HG02759 (cell line): ENCODE results near the gene PLXDC2.

ENCODE experiments used
- ATAC-seq: cut with Tn5 transposase; IDR thresholded peaks from one replicate; pipeline ENCODE4 v1.9.1; 2021; ENCODE audit warnings: mild to moderate bottlenecking, moderate library complexity; ENCODE audit not compliant: unreplicated experiment

Gene PLXDC2

DNA sequence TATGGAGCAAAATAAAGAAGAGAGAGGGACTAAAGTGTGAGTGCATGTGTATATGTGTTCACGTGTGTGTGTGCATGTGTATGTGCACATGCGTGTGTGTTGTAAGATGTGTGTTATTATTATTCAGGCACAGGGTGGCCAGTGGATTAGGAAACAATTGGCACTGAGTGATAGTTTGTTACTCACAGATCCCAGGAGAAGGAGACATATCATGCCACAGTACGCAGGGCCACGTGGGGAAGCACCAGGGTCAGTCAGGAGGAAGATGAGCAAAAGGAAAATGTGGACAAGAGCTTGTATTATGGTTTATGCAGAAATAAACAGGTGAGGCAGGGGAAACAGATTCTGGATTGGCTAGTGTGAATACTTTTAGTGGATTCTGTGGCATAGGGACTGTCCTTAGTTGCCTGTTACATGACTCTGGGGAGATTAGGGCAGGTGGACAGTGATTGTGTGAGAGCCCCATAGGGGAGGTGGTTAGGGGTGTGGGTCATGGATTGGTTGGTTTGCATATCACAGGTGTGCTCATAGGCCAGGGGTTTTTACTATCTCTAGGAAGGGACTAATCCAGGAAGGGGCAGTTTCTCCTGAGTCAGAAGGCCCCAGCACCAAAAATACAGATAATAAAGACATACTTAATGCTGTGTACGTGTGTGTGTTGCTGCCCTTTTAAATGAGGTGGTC, 90.0 kb downstream of the PLXDC2 start:
- no peak for ATAC-seq

DNA sequence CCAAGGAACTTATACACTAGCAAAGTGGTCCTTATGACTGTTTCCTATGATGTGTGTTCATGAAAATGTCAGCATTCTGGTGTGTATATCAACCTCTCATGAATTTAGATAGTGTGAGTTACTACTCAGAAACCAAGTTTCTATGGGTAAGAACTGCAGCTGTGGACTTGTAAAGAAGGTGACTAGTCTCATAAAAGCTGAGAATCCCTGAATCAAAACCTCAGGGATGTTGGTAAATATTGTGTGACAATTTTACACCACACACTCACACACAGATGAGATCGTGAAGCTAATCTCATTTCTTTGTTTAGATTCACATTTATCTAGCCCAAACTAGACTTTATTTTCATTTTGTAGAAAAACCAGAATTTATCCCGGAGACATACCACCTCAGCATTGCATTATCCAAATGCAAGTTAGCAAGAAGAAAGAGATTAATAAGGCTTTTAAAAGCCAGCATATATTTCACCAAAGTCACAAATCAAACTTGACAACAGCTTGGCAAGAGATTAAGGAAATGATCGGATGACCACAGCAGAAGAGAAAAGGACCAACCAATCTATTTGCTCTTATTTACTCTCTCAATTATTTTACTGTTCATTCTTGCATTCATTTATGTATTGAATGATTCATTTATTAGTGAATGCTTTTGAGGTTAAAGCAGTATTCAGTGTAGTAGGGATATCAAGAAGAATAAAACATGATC, 92.9 kb downstream of the PLXDC2 start:
- ATAC-seq: no peak

DNA sequence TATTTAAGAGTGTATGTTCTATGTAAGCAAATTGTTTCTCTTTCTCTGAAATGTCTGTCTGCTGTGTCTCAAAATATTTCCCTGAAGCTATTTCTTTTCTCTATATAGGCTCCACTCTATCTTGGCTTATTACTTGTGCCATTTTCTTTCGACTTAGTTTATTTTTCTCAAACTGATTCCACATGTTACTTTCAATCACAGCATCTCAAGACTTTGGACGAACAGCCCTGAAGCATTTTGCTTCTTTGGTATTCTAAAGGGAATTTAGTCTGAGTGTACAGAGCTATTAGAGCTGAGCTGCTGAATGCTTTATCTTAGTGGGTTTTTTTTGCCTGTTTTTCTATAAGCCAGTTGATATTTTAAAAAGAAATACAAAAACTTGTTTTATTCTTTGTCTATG, 95.7 kb downstream of the PLXDC2 start:
- ATAC-seq: no peak

DNA sequence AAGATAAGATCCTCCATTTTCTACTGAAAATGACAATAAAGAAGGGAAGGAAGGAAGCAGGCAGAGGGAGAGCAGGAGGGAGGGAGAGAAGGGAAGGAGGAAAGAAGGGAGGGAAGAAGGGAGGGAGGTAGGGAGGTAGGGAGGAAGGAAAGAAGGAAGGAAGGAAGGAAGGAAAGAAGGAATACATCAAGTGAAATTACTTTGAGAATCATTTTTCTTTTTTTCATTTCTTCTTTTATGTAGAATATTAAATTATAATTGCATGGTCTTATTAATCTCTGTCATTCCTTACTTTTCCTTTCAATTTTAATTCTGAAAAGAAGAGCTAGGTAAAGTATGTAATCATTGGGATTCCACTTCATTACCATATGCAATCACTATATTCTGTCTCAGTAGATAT, 97.8 kb downstream of the PLXDC2 start:
- no peak for ATAC-seq

DNA sequence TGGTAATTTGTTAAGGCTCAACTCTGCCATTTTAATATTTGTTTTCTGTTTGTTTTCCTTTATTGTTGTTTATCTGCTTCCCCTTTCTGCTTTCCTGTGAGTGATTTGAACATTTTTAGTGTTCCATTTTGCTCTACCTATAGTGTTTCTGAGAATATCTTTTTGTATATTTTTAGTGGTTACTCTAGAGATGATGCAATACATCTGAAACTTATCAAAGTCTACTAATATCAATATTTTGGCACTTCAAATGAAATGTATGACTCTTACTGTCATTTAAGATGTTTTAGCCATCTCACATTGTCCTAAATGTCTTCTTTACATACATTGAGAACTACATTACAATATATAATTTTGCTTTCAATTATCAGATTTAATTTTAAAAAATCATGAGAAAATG, 98.9 kb downstream of the PLXDC2 start:
- ATAC-seq: no peak

DNA sequence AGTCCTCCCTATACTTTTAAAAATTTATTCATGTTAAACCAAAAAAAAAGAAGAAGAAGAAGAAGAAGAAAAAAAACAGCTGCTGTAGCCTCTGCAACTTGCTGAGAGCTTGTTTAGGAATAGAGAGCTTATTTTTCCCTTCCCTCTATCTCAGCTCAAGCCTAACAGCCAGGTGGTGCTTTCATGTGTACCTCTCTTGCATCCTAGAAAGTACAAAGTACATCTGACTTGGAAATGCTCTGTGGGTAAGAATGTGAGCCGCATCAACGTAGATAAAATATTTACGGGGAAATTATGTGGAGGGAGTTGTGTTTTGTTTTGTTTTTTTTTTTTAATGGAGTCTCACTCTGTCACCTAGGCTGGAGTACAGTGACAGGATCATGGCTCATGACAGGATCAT, 99.6 kb downstream of the PLXDC2 start:
- no peak for ATAC-seq

DNA sequence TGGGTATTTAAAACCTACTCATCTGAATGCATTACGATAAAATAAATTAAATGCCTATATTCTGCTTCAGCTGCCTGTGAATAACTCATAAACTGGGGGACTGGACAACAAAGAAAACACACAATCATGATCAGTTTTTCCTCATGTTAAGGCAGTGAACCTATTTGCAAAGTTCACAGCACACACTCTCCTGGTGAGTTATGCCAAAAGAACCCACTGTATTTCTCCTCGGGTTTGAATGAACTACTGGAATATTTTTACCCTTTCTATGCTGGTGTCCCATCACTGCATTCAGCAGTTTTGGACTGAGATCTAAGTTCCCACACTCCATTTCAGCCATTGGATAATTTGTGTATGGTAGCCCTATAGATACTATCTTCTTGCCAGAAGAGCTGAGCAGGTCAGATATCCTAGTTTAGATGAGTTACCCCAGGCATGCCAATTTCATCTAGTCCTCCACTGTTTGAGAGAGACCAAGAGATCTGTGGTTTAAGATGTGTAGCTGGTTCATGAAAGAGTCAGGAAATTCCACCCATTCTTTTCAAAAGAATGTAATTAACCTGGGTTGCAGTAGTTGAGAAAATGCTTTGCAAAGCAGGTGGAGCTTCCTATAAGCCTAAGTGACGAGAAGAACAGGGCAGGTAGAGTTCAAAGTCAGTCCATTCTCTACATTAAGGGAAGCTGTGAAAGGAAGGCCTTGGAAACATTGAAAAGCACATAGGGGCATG, 101.7 kb downstream of the PLXDC2 start:
- no peak for ATAC-seq

DNA sequence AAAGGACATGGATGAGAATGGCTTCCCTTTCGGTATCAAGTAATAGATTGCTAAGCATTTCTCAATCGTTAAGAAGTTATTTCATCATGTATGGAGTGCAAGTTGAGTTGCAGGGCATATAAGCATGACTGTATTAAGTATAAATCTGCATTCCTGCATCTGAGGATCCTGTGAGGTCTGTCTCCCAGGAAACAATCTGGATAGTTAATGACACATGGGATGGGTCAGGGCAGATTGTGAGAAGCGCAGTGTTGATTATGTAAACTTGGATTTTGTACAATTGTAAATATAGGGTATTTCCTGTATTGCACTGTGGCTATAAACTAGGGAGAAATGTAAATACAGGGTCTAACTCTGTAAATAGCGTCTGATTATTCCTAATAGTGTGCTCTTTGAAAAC, 102.6 kb downstream of the PLXDC2 start:
- ATAC-seq: no peak

DNA sequence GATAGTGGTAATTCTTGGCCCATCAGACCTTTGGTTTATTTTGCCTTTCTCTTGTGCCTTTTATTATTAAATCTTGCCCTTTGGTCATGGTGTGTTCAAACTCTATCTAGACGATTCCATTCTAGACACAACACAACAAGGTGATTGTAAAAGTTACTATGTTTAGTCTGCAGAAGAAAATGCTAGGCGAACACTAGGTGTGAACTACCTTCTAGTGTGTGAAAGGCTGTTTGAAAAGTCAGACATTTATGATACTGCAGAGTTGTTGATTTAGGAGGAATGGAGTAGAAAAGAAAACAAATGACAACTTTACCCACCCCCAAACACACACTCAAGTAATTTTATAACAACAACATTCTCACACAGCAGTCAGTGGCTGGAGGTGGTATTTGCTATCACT, 103.4 kb downstream of the PLXDC2 start:
- ATAC-seq: no peak

DNA sequence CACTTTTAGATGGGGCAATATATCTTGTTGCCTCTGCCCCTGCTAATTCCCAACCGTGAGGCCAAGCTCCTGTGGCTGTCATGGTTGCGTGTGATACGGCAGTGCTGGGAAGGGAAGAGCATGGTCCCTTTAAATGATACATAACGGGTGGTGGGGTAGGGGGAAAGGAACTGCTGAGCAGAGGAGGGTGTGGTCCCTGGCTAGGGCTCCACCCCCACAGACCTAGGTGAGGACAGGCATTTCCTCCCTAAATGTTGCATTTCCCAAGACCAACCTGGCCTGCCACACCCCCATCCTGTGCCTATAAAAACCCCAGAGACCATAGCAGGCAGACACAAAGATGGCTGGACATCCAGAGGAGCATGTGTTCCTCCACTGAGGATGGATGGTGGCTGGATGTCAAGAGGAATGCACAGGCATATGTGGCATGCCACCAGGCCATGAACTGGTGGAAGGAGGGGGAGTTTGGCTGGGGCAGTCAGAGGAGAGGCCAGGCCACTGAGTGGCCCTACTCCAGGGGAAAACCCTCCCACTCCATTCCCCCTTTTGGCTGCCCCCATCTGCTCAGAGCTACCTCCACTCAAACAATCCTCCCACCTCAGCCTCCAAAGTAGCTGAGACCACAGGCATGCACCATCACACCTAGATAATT, 104.0 kb downstream of the PLXDC2 start:
- ATAC-seq: no peak

DNA sequence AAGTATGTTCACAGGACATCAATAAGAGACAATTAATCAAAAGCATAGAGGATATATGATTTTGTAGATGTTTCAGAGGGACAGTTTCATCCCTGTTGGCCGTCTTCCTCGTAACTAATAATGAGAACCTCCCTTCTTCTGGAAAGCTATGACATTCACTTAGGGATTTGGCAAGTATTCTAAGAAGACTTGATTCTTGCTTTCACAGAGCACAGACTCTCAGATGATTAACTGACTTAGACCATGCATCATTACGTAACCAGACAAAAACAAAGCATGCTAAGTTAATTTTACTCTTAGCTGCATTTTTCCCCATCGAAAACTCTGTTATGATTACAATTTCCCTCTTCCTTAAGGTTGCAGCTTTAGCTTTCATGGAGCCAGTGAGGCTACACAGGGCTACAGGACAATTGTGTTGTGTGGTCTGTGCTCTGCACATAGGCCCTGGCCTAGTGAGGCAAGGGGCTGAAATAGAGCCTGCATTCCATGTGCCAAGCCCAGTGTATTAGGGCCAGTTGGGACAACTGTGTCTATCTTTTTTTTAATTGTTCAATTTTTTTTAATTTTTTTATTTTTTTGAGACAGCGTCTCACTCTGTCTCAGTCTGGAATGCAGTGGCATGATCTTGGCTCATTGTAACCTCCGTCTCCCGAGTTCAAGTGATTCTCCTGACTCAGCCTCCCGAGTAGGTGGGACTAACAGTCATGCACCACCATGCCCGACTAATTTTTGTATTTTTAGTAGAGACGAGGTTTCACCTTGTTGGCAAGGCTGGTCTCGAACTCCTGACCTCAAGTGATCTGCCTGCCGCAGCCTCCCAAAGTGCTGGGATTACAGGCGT, 105.3 kb downstream of the PLXDC2 start:
- ATAC-seq: no peak

DNA sequence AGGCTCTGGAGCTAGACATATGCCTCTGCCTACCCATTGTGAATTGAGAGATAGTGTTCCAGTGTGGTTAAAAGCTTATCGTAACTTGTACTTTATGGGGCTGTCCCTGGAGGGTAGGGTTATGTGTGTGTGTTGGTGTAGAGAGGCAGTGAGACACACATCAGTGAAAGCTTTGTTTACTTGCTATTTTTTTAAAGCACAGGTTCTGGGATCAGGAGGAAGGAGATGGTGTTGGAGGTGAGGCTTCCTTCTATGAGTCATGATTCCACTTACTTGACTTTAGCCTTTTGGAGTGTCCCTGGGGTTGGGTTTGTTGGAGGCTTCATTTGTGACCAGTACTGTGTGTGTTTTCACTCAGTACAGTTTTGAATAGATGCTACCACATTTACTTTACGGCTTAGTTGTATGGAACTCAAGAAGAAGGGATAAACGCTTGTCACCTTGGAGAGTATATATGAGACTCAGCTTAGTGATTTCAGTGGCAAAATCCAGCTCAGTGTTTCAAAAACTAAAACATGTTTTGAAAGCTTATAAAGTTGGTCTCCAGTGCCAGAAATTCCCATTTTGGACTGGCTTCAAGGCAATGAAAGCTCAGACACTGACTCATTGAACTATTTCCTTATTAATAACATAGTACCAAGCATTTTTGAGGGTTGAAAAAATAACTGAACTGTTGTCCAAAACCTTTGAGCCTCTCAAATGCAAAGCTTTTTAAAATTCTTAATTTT, 106.2 kb downstream of the PLXDC2 start:
- ATAC-seq: no peak

DNA sequence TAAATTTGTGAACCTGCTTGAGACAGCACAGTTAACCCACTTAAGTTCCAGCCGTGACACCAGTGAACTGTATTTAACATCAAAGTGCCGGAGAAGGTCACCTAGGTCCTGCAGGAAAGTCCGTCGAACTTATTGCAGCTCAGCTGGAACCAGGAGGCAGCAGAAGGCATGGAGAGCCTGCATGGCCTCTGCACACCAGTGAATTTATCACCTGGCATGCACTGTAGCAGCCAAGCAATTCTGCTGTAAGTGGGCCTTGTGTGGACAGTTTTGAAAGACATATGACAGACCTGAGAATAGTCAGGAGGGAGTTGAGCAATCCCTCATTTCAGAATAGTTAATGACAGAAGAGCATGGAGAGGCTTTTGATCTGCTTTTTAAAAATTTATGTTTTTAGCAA, 108.8 kb downstream of the PLXDC2 start:
- ATAC-seq: no peak

DNA sequence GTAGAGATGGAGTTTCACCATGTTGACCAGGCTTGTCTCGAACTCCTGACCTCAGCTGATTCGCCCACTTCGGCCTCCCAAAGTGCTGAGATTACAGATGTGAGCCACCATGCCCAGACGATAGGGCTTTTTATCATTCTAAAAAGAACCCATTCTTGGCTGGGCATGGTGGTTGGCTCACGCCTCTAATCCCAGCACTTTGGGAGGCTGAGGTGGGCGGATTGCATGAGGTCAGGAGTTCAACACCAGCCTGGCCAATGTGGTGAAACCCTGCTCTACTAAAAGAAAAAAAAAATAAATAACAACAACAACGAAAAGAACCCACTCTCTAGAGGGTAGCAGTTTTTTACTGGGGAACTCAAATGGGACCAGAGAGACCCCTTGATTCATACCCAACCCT, 112.7 kb downstream of the PLXDC2 start:
- ATAC-seq: no peak

DNA sequence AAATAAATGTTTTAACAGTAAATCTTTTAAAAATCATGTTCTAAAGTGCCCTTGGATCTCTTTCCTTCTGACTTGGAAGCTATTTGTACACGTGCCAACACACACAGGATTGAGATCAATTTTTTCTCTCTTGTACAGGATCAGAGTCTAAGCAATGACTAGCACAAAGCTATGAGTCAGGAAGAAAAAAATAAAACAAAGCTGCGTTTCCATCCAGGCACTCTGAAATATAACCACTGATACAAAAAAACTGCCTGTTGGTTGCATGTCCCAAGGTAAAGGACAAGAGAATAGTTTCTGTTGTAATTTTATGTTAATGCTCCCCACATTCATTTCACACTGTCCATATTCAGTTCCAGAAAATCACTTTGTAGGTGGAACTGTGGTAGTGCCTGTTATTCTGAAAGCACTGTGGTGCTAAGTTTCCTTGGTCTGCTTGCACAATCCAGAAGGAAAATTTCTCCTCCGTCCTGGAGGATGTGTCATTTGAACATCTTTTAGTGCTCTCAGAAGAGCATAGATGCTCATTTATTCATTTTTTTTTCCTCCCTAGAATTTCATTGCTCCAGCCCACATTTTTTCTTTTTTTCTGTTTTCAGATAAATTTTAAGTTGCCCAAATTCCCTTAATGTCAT, 113.4 kb downstream of the PLXDC2 start:
- no peak for ATAC-seq

DNA sequence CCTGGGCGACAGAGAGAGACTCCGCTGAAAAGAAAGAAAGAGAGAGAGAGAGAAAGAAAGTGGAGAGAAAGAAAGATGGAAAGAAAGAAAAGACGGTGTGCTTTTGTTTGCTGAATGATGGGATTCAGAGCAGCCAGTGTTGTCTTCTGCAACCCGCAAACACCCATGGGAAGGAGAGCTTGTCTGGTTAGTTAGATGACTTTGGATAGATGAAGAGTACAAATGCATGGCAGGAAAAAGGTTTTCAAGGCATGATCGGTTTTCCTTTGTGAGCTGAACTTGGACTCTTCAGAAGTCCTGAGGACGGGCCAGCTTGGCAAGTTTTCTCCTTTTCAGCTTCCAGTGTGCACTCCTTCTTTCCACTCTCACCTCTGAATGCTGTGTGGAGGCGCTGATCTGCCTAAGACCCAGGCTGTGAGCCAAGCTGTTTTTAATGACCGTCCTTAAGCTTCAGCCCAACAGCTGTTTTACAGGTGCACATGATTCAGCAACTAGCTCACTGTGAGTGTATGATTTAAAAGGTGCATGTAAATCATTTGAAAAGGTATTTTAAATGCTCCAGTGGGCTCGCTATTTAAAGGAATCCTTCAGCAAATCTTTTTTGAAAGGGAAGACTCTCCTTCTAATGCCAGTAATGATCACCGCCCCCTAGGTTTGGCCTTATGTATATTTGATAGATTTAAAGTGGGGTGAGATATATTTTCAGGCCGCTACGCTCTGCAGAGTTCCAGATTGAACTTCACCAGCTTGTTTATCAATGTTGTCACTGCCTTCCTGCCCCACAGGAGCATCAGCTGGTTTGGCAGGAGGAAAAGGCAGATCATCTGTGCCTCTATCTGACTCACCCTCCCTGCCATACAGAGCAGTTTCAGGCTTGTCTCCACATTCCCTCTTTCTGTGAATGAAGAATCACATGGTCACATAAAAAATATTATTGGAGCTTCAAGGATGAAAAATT, 115.0 kb downstream of the PLXDC2 start:
- no peak for ATAC-seq

DNA sequence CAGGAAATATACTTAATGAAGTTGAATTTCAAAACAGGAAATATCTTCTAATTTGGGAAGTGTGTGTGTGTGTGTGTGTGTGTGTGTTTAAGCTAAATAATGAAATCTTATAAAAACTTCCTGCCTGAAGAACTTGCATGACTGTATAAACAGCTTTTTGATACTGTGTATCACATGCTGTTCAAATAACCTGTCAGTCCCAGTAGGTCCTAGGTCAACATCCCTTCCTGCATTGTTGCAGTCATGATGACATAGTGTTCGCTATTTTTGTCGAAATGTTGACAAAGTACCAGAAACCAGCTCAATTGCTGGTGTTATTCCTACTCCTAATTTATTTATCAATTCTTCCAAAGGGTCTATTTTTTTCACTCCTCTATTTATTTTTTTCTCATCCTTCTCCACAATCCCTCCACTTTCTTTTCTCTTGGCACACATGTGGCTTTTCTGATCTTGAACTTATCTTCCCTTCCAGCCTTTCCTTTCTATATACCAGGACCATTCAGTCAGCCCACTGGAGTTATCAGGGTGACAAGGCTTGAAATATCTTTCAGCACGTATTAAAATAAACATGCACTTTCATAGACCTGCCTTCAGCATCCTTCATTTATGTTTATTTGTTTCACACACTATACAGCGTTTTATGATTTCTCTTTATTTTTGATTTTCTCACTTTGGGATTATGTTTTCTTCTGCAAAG, 115.8 kb downstream of the PLXDC2 start:
- ATAC-seq: no peak

DNA sequence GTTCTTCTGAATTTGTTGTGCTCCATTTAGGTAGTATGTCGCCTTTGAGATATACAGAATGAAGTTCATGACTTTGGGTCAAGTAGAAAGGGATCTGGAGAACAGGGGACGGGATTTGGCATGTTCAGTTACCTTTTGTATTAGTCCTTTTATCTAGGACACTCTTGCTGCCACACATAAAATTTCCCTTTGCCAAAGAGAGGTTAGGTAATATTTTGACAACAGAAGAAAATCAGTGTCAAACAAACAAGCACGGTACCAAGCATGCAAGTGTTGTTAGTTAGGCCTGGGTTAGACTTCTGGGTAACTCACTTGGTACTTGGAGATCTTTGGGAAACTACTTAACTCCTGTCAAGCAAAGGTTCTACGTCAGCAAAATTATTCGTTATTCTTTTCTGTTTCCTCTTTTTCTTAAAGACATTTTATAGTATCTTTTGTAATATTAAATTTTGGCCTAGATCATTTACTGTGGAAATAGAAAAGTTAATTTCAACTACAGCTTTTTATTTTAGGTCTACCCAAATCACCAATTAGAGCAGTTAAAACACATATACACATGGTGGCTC, 116.7 kb downstream of the PLXDC2 start:
- ATAC-seq: no peak
